ENCODE results near the gene IGFALS.

The IGFALS gene

DNA sequence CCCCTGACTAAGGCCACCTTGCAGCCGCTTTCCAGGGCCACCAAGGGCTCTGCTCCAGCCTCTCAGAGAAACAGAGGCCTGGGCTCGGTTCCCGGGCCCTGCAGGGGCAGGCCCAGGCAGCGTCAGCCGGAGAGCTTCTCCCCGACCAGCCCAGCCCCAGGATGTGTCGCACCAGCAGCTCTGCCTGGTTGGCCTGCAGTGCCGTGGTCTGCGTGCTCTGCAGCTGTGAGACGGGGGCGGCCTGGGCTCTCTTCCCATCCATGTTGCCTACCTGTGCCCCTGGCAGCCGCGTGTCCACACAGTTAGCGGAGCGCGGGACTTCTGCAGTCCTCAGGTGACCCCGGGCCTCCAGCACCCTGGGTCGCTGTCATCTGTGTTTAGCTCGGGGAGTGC, 4.8 kb downstream of the IGFALS start:
- DNase-seq (ENCODE audit: low spot score) = no peak
- TF ChIP-seq, protein P1, sequence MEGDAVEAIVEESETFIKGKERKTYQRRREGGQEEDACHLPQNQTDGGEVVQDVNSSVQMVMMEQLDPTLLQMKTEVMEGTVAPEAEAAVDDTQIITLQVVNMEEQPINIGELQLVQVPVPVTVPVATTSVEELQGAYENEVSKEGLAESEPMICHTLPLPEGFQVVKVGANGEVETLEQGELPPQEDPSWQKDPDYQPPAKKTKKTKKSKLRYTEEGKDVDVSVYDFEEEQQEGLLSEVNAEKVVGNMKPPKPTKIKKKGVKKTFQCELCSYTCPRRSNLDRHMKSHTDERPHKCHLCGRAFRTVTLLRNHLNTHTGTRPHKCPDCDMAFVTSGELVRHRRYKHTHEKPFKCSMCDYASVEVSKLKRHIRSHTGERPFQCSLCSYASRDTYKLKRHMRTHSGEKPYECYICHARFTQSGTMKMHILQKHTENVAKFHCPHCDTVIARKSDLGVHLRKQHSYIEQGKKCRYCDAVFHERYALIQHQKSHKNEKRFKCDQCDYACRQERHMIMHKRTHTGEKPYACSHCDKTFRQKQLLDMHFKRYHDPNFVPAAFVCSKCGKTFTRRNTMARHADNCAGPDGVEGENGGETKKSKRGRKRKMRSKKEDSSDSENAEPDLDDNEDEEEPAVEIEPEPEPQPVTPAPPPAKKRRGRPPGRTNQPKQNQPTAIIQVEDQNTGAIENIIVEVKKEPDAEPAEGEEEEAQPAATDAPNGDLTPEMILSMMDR (IDR thresholded peaks at IDR 0.05; ENCODE audit: extremely low read depth, missing control alignments) = no peak

DNA sequence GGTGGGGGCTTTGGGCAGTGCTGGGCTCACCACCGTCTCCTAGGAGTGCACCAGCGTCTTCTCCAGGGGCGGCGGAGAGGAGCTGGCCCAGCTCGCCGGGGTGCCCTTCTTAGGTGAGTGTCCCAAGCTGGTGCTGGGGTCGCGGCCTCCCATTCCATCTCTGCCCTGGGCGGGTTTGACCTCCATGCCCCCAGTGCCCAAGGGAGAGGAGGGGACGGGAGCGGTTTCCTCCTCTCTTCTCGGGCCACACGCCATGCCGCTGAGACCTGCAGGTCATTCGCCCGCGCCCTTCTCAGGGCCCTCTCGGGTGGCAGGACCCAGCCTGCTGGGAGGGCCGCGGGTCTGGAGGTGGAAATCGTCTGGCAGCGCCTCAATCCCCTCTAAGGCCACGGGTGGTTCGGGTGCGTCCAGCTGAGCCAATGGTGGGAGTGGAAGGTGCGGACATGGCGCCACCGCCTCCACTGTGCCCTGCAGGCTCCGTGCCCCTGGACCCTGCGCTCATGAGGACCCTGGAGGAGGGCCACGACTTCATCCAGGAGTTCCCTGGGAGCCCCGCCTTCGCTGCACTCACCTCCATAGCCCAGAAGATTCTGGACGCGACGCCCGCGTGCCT, 5.3 kb downstream of the IGFALS start:
- no peak for DNase-seq (ENCODE audit: low spot score)
- TF ChIP-seq, protein P1 (IDR thresholded peaks at IDR 0.05; ENCODE audit: extremely low read depth, missing control alignments) = no peak

DNA sequence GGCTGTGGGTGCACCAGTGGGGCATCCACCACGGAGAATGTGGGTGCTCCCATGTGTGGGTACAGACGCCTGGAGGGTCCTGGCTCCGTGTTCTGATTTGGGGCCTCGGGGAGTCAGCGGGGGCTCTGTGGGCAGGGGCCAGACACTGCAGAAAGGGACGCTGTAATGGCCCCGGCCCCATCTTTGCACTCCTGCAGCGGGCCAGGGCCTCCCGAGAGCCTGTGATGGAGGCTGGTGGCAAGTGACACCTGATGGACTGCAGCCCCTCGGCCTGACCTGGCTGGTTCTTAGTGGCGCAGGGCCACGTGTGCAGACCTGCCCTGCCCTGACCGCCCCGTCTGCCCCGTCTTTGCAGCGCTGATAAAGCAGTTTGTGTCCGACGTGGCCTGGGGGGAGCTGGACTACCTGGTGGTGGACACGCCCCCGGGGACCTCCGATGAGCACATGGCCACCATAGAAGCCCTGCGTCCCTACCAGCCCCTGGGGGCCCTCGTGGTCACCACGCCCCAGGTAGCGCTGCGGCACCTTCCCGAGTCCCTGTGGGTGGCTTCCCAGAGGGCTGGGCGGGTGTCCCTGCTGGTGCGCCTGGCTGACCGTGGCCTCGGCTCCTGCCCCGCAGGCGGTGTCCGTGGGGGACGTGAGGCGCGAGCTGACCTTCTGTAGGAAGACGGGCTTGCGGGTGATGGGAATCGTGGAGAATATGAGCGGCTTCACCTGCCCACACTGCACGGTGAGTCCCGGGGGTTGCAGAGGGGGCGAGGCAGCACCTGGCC, 6.0 kb downstream of the IGFALS start:
- TF ChIP-seq, protein P1 (IDR thresholded peaks at IDR 0.05; ENCODE audit: extremely low read depth, missing control alignments) = no peak

DNA sequence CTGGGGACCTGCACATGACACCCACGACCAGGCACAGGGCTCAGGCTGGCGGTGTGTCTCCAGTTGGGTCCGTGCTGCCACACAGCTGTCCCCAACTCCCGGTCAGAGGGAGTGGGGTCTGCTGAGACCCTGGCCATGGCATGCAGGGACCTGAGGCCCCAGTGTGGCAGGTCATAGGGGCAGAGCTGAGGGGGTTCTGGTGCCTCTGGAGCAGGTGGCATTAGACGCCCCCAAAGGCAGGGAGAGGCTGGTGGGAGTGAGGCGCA, 6.5 kb downstream of the IGFALS start:
- TF ChIP-seq, protein P1 (IDR thresholded peaks at IDR 0.05; ENCODE audit: extremely low read depth, missing control alignments) = no peak
- no peak for DNase-seq (ENCODE audit: low spot score)

More for the DNA sequence above, 6.0 kb downstream of the IGFALS start:
- DNase-seq (ENCODE audit: low spot score) = no peak

DNA sequence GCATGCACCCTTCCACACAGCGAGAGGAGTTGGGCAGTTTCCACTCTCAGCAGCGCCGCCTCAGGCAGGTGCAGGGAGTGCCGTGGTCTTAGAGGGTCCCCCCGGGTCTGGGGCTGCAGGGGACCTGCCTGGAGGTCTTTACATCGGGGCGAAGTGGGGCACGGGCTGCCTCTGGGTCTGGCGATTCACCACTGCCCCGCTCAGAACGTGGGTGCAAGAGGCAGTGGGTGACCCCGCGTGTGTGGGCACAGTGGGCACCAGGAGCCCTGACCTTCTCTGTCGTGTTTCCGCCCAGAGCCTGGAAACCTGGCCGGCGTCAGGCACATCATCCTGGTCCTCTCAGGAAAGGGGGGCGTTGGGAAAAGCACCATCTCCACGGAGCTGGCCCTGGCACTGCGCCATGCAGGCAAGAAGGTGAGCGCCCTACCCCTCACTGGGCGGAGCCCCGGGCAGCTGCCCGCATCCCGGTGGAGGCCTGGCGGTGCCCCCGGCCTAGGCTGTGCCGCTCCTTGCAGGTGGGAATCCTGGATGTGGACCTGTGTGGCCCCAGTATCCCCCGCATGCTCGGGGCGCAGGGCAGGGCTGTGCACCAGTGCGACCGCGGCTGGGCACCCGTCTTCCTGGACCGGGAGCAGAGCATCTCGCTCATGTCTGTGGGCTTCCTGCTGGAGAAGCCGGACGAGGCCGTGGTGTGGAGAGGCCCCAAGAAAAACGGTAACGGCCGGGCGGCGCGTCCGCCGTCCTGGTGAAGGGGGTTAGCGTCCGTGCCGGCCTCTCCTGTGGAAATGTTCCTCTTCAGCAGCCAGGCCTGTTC, 7.1 kb downstream of the IGFALS start:
- DNase-seq (ENCODE audit: low spot score) = no peak
- TF ChIP-seq, protein P1 (IDR thresholded peaks at IDR 0.05; ENCODE audit: extremely low read depth, missing control alignments) = no peak

DNA sequence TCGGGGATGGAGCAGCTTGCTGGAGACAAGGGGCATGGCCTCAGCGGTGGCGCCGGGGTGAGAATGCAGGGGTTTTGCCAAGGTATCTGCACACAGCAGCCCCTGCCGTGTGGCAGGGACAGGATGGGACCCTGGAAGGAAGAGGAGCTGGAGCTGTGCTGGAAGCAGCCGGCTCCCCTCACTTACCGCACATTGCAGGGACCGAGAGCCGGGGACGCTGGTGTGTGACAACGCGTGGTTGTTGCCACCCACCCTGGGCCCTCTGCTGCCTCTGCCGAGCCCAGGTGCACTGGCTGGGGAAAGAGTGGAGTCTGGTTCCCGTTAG, 7.7 kb downstream of the IGFALS start:
- DNase-seq (ENCODE audit: low spot score) = no peak
- TF ChIP-seq, protein P1 (IDR thresholded peaks at IDR 0.05; ENCODE audit: extremely low read depth, missing control alignments) = no peak
